Measurements from ENCODE around the gene GALNT8. TPM values are rescaled to one million over a fixed set of nuclear protein-coding genes. Genes with fewer than 3 reads are reported as not detected.

GALNT8 gene
- total RNA-seq, 1 experiment from 2014 or later: not detected

GRCh38 chr12:4723226-4723625 is 3.0 kb downstream of the GALNT8 start:
- H3K4me3 ChIP-seq (ENCODE audit: low read depth in 2 of 2, low read length in 2 of 2): no peak overlapping the region
- H3K9me3 ChIP-seq (ENCODE audit: control insufficient read depth, insufficient read depth, low read depth, low read length): no peaks in the 10 kb centered on the region
- ChIA-PET POLR2A (no interaction called here), CTCF (no interaction called here)
- H3K36me3 ChIP-seq (ENCODE audit: control insufficient read depth, insufficient read depth, low read length): no peaks in the 10 kb centered on the region
- no peaks in the 10 kb centered on the region for H3K4me1 ChIP-seq (ENCODE audit: control insufficient read depth, insufficient read depth, low read length)
- H3K27ac ChIP-seq (ENCODE audit: low read length): no peak overlapping the region
- ATAC-seq (no peak), DNase-seq (ENCODE audit: low read depth, low spot score) (no peak)
- in situ Hi-C loops (cut with HindIII; ENCODE audit: low pct_unique_long_range_greater_than_20kb, low sequenced_read_pairs): no loop called here
- no TSS peak for BruUV-seq (replicated peaks)
- intact Hi-C loops (cut with micrococcal nuclease; ENCODE audit: unreplicated experiment): no loop called here
- peaks cover 5% of the 10 kb centered on the region; the same call in 1 of the 2 replicates for H3K27me3 ChIP-seq (ENCODE audit: control insufficient read depth, insufficient read depth, low read length)
- TF ChIP-seq SIN3A (IDR thresholded peaks at IDR 0.05; ENCODE audit: borderline replicate concordance, insufficient read depth, low read depth, low read length) (no peak), REST (IDR thresholded peaks at IDR 0.05; ENCODE audit: insufficient read depth in 1 of 2, low read depth in 2 of 2, low read length in 1 of 2) (no peak), POLR2AphosphoS5 (IDR thresholded peaks at IDR 0.05; ENCODE audit: low read depth, low read length) (no peak), CTCF (IDR thresholded peaks at IDR 0.05) (no peak), TCF7L2 (IDR thresholded peaks at IDR 0.05; ENCODE audit: low read depth, low read length) (no peak)

- TF ChIP-seq CTCF (IDR thresholded peaks at IDR 0.05): no peak
- no peak for TF ChIP-seq SIN3A (IDR thresholded peaks at IDR 0.05; ENCODE audit: borderline replicate concordance, insufficient read depth, low read depth, low read length)
- TF ChIP-seq REST (IDR thresholded peaks at IDR 0.05; ENCODE audit: insufficient read depth in 1 of 2, low read depth in 2 of 2, low read length in 1 of 2): no peak
- no peak for TF ChIP-seq TCF7L2 (IDR thresholded peaks at IDR 0.05; ENCODE audit: low read depth, low read length)
- TF ChIP-seq POLR2AphosphoS5 (IDR thresholded peaks at IDR 0.05; ENCODE audit: low read depth, low read length): no peak
- Histone ChIP-seq H3K4me3 (ENCODE audit: low read depth in 2 of 2, low read length in 2 of 2) (no peak overlapping the region), H3K36me3 (ENCODE audit: control insufficient read depth, insufficient read depth, low read length) (no peaks in the 10 kb centered on the region), H3K4me1 (ENCODE audit: control insufficient read depth, insufficient read depth, low read length) (no peaks in the 10 kb centered on the region), H3K27me3 (ENCODE audit: control insufficient read depth, insufficient read depth, low read length) (peaks cover 2% of the 10 kb centered on the region; the same call in 1 of the 2 replicates), H3K27ac (ENCODE audit: low read length) (no peak overlapping the region), H3K9me3 (ENCODE audit: control insufficient read depth, insufficient read depth, low read depth, low read length) (no peaks in the 10 kb centered on the region)
- no peak for ATAC-seq
- no TSS peak for BruUV-seq (replicated peaks)
- no peak for DNase-seq (ENCODE audit: low read depth, low spot score)
- CTCF ChIA-PET: no interaction called here
- in situ Hi-C loops (cut with HindIII; ENCODE audit: low pct_unique_long_range_greater_than_20kb, low sequenced_read_pairs) (no loop called here), intact Hi-C loops (cut with micrococcal nuclease; ENCODE audit: unreplicated experiment) (no loop called here)
- POLR2A ChIA-PET: no interaction called here
Observed at GRCh38 chr12:4725057-4725456, 4.9 kb downstream of the GALNT8 start.
